ENCODE results near the gene CUX1.

DNA sequence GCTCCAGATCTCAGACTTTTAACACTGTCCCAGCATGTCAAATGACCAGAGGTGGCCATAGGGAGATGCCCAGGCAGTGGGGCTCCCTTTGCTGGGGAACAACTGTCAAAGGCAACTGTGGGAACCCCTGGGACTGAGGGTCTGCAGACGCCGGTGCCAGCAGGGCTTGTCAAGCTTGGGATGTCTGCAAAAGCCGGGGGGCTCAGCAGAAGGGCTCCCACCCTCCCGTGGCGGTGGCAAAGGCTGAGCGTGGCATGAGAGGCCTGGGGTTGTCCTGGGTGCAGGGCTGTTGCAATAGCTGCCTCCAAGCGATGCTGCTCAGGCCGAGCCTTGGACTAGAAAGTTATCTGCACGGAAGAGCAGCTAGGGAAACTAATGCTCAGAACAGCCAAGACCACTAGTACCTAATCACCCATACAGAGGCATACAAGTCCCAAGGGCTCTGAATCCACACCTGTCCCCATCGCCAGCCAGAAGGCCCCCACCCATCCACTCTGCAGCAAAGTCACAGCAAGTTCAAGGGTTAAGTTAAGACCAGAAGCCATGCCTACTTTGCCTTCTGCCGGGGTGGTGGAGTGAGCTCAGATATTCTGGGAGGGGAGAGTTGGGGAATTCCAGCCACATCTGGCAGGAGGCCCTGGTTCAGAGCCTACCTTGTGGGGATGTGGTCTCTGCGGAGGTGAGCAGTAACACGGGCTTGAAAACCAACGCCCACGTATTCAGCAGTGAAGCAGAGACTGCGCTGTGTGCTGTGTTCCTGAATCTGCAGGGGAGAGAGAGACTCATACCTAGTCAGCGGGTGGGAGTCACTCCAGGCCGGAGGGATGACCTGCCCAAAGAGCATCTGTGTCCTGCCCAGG lies 473.9 kb downstream of the CUX1 start:
- TF ChIP-seq, protein P1, sequence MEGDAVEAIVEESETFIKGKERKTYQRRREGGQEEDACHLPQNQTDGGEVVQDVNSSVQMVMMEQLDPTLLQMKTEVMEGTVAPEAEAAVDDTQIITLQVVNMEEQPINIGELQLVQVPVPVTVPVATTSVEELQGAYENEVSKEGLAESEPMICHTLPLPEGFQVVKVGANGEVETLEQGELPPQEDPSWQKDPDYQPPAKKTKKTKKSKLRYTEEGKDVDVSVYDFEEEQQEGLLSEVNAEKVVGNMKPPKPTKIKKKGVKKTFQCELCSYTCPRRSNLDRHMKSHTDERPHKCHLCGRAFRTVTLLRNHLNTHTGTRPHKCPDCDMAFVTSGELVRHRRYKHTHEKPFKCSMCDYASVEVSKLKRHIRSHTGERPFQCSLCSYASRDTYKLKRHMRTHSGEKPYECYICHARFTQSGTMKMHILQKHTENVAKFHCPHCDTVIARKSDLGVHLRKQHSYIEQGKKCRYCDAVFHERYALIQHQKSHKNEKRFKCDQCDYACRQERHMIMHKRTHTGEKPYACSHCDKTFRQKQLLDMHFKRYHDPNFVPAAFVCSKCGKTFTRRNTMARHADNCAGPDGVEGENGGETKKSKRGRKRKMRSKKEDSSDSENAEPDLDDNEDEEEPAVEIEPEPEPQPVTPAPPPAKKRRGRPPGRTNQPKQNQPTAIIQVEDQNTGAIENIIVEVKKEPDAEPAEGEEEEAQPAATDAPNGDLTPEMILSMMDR (IDR thresholded peaks at IDR 0.05), result no peak
- TF ChIP-seq EP300 (IDR thresholded peaks at IDR 0.05) (no peak), POLR2A (IDR thresholded peaks at IDR 0.05) (no peak)

Data from ovary (tissue), 3 donors.